ENCODE data around the gene SEMA6A.

Gene SEMA6A

GRCh38 chr5:116492016-116492623 is 82.5 kb downstream of the SEMA6A start:
- DNase-seq: no peak

- no peak for DNase-seq
Measured at GRCh38 chr5:116488356-116489041, 86.1 kb downstream of the SEMA6A start.

- no peak for DNase-seq
Measured at GRCh38 chr5:116487045-116487444, 87.6 kb downstream of the SEMA6A start.

GRCh38 chr5:116486588-116486987 is 88.0 kb downstream of the SEMA6A start:
- DNase-seq: no peak

- no peak for DNase-seq
Measured at GRCh38 chr5:116484645-116485044, 90.0 kb downstream of the SEMA6A start.

- DNase-seq: no peak
Measured at GRCh38 chr5:116482394-116482793, 92.2 kb downstream of the SEMA6A start.

- DNase-seq: no peak
Measured at GRCh38 chr5:116480894-116481510, 93.6 kb downstream of the SEMA6A start.

GRCh38 chr5:116479776-116480675 is 94.6 kb downstream of the SEMA6A start:
- no peak for DNase-seq

GRCh38 chr5:116478491-116478890 is 96.1 kb downstream of the SEMA6A start:
- no peak for DNase-seq

GRCh38 chr5:116476897-116477537 is 97.6 kb downstream of the SEMA6A start:
- no peak for DNase-seq

GRCh38 chr5:116475338-116475737 is 99.3 kb downstream of the SEMA6A start:
- no peak for DNase-seq

- no peak for DNase-seq
Measured at GRCh38 chr5:116473706-116474105, 100.9 kb downstream of the SEMA6A start.

- DNase-seq: no peak
Measured at GRCh38 chr5:116472274-116472673, 102.3 kb downstream of the SEMA6A start.

- no peak for DNase-seq
Measured at GRCh38 chr5:116469631-116470030, 105.0 kb downstream of the SEMA6A start.

- DNase-seq: no peak
Measured at GRCh38 chr5:116468583-116468982, 106.0 kb downstream of the SEMA6A start.

- DNase-seq: no peak
Measured at GRCh38 chr5:116467465-116467843, 107.2 kb downstream of the SEMA6A start.

GRCh38 chr5:116466727-116467464 is 107.7 kb downstream of the SEMA6A start:
- DNase-seq: no peak

- DNase-seq: no peak
Measured at GRCh38 chr5:116465411-116465810, 109.2 kb downstream of the SEMA6A start.

- DNase-seq: no peak
Measured at GRCh38 chr5:116464144-116464708, 110.4 kb downstream of the SEMA6A start.

GRCh38 chr5:116462500-116462899 is 112.1 kb downstream of the SEMA6A start:
- DNase-seq: no peak

- DNase-seq: no peak
Measured at GRCh38 chr5:116459301-116459700, 115.3 kb downstream of the SEMA6A start.

- no peak for DNase-seq
Measured at GRCh38 chr5:116457062-116457461, 117.6 kb downstream of the SEMA6A start.
